ENCODE data around the gene NEK10. TPM values are rescaled to one million over a fixed set of nuclear protein-coding genes. Genes with fewer than 3 reads are reported as not detected.

NEK10 gene
- total RNA-seq, 1 donor from 2014 or later, result 9.4 TPM

GRCh38 chr3:27127879-27128278 is 241.3 kb downstream of the NEK10 start:
- intact Hi-C loops (cut with DNase I), result no loop called here
- no peak for ATAC-seq

GRCh38 chr3:27127195-27127594 is 242.0 kb downstream of the NEK10 start:
- Histone ChIP-seq H3K4me3 (no peak overlapping the region), H3K4me1 (no peaks in the 10 kb centered on the region), H3K9me3 (no peaks in the 10 kb centered on the region), H3K36me3 (no peaks in the 10 kb centered on the region), H3K27ac (no peak overlapping the region), H3K27me3 (ENCODE audit: low read depth) (no peaks in the 10 kb centered on the region)
- DNase-seq (no peak), ATAC-seq (no peak)
- intact Hi-C loops (cut with DNase I), result no loop called here
- no peak for TF ChIP-seq CTCF (IDR thresholded peaks at IDR 0.05)

More at GRCh38 chr3:27127879-27128278, 241.3 kb downstream of the NEK10 start:
- Histone ChIP-seq H3K9me3 (no peaks in the 10 kb centered on the region), H3K27me3 (ENCODE audit: low read depth) (no peaks in the 10 kb centered on the region), H3K27ac (no peak overlapping the region), H3K4me1 (no peaks in the 10 kb centered on the region), H3K36me3 (no peaks in the 10 kb centered on the region), H3K4me3 (no peak overlapping the region)
- no peak for DNase-seq
- no peak for TF ChIP-seq CTCF (IDR thresholded peaks at IDR 0.05)

GRCh38 chr3:27125821-27126501 is 243.2 kb downstream of the NEK10 start:
- ATAC-seq (no peak), DNase-seq (no peak)
- Histone ChIP-seq H3K27me3 (ENCODE audit: low read depth) (no peaks in the 10 kb centered on the region), H3K9me3 (no peaks in the 10 kb centered on the region), H3K36me3 (no peaks in the 10 kb centered on the region), H3K27ac (no peak overlapping the region), H3K4me1 (no peaks in the 10 kb centered on the region), H3K4me3 (no peak overlapping the region)
- intact Hi-C loops (cut with DNase I), result no loop called here
- TF ChIP-seq CTCF (IDR thresholded peaks at IDR 0.05), result no peak

- Histone ChIP-seq H3K4me1 (no peaks in the 10 kb centered on the region), H3K27me3 (ENCODE audit: low read depth) (no peaks in the 10 kb centered on the region), H3K4me3 (no peak overlapping the region), H3K9me3 (no peaks in the 10 kb centered on the region), H3K27ac (no peak overlapping the region), H3K36me3 (no peaks in the 10 kb centered on the region)
- TF ChIP-seq CTCF (IDR thresholded peaks at IDR 0.05), result no peak
- no peak for ATAC-seq
- intact Hi-C loops (cut with DNase I), result no loop called here
- DNase-seq, result no peak
Measured at GRCh38 chr3:27119639-27120038, 249.5 kb downstream of the NEK10 start.

- H3K4me3 ChIP-seq, result no peak overlapping the region
- H3K36me3 ChIP-seq, result no peaks in the 10 kb centered on the region
- H3K9me3 ChIP-seq, result no peaks in the 10 kb centered on the region
- no peak for ATAC-seq
- TF ChIP-seq CTCF (IDR thresholded peaks at IDR 0.05), result no peak
- intact Hi-C loops (cut with DNase I), result no loop called here
- no peak for DNase-seq
- no peak overlapping the region for H3K27ac ChIP-seq
- H3K27me3 ChIP-seq (ENCODE audit: low read depth), result no peaks in the 10 kb centered on the region
- H3K4me1 ChIP-seq, result no peaks in the 10 kb centered on the region
Measured at GRCh38 chr3:27115352-27115751, 253.8 kb downstream of the NEK10 start.

Measured in lower lobe of right lung (tissue), 2 donors.